ENCODE data around the gene GCNT3.

The GCNT3 gene

DNA sequence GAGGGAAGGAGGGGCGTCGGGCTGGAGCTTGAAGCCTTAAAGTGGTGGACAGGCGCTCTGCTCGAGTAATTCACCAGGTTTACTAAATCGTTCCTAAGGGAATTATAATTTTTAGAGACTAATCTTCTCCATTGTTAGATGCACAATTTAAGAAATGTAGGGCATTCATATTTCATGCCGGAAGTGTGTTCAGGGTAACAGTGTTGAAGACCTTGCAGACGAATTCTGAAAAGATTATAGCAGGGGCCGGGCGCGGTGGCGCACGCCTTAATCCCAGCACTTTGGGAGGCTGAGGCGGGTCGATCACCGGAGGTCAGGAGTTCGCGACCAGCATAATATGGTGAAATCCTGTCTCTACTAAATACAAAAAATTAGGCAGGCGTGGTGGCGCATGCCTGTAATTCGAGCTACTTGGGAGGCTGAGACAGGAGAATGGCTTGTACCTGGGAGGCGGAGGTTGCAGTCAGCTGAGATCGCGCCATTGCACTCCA, 46.1 kb downstream of the GCNT3 start:
- no peak for DNase-seq (ENCODE audit: low read depth)
- peak overlapping the region; percentile 82 for H3K4me3 ChIP-seq (ENCODE audit: low read depth, low read length)
- TF ChIP-seq, protein P1, sequence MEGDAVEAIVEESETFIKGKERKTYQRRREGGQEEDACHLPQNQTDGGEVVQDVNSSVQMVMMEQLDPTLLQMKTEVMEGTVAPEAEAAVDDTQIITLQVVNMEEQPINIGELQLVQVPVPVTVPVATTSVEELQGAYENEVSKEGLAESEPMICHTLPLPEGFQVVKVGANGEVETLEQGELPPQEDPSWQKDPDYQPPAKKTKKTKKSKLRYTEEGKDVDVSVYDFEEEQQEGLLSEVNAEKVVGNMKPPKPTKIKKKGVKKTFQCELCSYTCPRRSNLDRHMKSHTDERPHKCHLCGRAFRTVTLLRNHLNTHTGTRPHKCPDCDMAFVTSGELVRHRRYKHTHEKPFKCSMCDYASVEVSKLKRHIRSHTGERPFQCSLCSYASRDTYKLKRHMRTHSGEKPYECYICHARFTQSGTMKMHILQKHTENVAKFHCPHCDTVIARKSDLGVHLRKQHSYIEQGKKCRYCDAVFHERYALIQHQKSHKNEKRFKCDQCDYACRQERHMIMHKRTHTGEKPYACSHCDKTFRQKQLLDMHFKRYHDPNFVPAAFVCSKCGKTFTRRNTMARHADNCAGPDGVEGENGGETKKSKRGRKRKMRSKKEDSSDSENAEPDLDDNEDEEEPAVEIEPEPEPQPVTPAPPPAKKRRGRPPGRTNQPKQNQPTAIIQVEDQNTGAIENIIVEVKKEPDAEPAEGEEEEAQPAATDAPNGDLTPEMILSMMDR (IDR thresholded peaks at IDR 0.05; ENCODE audit: insufficient read depth, low read depth, low read length, missing control alignments) = no peak

DNA sequence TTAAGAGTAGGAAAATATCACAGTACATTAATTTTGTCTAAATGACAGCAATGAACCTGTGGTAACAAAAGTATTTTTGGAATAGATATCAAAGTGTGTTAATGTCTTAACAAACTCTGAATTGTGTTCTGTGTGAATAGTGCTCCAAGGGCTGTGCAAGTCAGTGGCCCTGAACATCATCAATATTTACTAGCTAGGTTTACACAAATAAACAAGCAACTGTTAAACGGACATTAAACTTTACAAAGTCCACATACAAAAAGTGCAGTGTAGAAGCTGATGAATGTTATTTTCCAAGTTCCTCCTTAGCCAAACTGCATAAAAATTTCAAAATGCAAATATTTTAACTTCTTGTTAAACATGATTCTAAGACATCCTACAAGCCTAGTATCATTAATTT, 47.8 kb downstream of the GCNT3 start:
- TF ChIP-seq, protein P1 (IDR thresholded peaks at IDR 0.05; ENCODE audit: insufficient read depth, low read depth, low read length, missing control alignments) = no peak
- DNase-seq (ENCODE audit: low read depth) = no peak
- H3K4me3 ChIP-seq (ENCODE audit: low read depth, low read length) = no peak overlapping the region

DNA sequence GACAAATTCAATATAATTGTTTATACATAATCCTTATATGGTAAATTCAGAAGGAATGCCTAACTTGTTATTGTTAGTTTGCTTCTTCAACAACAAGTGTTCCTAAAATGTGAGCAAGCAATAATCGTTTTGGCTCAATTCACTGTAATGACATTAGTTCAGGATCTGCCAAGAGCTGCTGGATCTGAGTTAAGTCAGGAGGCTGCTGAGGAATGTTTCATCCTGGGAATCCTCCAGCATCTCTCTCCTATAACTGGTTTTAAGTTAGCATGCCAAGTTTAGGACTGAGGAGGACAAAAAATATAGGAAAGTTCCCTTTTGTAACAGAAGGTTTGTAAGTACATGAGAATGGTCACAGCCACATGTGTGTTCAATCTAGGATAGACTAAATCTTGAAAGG, 50.7 kb downstream of the GCNT3 start:
- no peak overlapping the region for H3K4me3 ChIP-seq (ENCODE audit: low read depth, low read length)
- TF ChIP-seq, protein P1 (IDR thresholded peaks at IDR 0.05; ENCODE audit: insufficient read depth, low read depth, low read length, missing control alignments) = no peak
- no peak for DNase-seq (ENCODE audit: low read depth)

DNA sequence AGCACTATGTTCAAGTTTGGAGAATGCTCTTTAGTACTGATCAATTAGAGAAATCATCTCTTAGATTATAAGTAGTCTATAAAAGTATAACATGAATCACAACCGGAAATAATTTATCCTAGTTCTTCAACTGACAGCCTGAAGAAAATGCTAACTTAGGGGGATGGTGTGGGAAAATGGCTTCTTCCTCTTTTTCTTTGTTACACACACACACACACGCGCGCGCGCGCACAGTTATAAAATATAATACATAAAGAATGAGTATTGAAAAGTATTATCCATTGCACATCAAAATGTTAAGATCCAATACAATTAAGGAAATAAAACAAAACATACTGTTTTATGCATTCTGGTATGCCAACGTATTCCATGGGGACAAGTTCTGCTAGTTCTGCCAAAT, 57.0 kb downstream of the GCNT3 start:
- DNase-seq (ENCODE audit: low read depth) = no peak
- TF ChIP-seq, protein P1 (IDR thresholded peaks at IDR 0.05; ENCODE audit: insufficient read depth, low read depth, low read length, missing control alignments) = no peak
- no peak overlapping the region for H3K4me3 ChIP-seq (ENCODE audit: low read depth, low read length)
